ENCODE measurements around the gene SPIB.
"Not testable (repeated sequence)": the region's sequence is repeated elsewhere in the genome, so short reads cannot be mapped to it uniquely, and the experiment has no call there.

The SPIB gene

DNA sequence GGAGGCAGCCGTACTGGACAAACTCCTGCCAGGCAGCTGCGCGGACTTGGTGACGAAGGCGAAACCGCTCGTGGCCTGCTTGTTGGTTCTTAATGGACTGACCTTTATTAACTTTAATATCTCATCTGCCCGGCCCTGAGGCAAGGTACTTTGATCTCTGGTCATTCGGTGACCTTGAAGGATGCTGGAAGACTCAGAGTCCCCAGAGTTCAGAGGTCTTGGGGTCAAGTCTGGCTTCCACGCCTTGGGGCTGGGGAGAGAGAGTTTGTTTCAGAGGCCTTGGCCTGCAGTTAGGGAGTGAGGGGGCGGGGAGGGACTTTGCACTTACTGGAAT lies 47.9 kb downstream of the SPIB start:
- TF ChIP-seq, protein P1, sequence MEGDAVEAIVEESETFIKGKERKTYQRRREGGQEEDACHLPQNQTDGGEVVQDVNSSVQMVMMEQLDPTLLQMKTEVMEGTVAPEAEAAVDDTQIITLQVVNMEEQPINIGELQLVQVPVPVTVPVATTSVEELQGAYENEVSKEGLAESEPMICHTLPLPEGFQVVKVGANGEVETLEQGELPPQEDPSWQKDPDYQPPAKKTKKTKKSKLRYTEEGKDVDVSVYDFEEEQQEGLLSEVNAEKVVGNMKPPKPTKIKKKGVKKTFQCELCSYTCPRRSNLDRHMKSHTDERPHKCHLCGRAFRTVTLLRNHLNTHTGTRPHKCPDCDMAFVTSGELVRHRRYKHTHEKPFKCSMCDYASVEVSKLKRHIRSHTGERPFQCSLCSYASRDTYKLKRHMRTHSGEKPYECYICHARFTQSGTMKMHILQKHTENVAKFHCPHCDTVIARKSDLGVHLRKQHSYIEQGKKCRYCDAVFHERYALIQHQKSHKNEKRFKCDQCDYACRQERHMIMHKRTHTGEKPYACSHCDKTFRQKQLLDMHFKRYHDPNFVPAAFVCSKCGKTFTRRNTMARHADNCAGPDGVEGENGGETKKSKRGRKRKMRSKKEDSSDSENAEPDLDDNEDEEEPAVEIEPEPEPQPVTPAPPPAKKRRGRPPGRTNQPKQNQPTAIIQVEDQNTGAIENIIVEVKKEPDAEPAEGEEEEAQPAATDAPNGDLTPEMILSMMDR (conservative IDR thresholded peaks at IDR 0.05): no peak
- H3K27ac ChIP-seq: no peak overlapping the region

- H3K27ac ChIP-seq: no peak overlapping the region
- TF ChIP-seq, protein P1 (conservative IDR thresholded peaks at IDR 0.05): no peak
Observed at GRCh38 chr19:50467566-50467965, 48.8 kb downstream of the SPIB start.

DNA sequence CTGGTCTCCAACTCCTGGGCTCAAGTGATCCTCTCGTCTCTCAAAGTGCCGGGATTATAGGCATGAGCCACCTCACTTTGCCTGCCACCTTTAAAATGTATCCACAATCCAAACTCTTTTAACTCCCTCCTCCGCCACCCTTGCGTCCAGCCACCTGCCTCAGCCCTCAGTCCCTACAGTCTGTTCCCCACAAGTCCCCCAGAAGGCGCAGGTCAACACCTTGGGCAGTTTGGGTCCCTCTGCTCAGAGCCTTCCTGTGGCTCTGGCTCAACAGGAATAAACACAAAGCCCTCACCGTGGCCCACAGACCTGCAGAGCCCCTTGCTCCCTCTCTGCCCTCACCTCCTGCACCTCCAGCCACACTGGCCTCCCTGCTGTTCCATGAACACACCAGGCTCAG lies 50.1 kb downstream of the SPIB start:
- TF ChIP-seq, protein P1 (conservative IDR thresholded peaks at IDR 0.05): no peak

GRCh38 chr19:50473336-50473735 lies 54.6 kb downstream of the SPIB start:
- not testable (repeated sequence) for H3K27ac ChIP-seq

More for the DNA sequence above, 50.1 kb downstream of the SPIB start:
- H3K27ac ChIP-seq: no peak overlapping the region

- TF ChIP-seq, protein P1 (conservative IDR thresholded peaks at IDR 0.05): no peak
- H3K27ac ChIP-seq: no peak overlapping the region
Observed at GRCh38 chr19:50475101-50475568, 56.4 kb downstream of the SPIB start.

GRCh38 chr19:50475736-50476223 lies 57.0 kb downstream of the SPIB start:
- peak overlapping the region; percentile 96 for H3K27ac ChIP-seq
- TF ChIP-seq, protein P1 (conservative IDR thresholded peaks at IDR 0.05): no peak

- TF ChIP-seq, protein P1 (conservative IDR thresholded peaks at IDR 0.05): no peak
- peak within 1 kb of the TSS; percentile 96 for H3K27ac ChIP-seq
Observed at GRCh38 chr19:50476224-50476906, 57.6 kb downstream of the SPIB start, which contains the start of the genes EMC10 and GARIN5A. EMC10 (plus strand) TSS chr19:50476507; CDS start chr19:50476545, 38 bp downstream. GARIN5A (minus strand) TSS chr19:50476848; CDS start chr19:50476388, 460 bp downstream.

DNA sequence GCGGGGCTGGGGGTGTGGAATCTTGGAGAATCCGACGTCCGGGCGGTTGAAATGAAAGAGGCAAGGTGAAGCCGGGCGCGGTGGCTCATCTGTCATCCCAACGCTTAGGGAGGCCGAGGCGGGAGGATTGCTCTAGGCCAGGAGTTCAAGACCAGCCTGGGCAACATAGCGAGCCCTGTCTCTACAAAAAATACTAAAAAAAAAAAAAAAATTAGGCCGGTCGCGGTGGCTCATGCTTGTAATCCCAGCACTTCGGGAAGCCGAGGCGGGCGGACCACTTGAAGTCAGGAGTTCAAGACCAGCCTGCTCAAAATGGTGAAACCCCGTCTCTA lies 58.1 kb downstream of the SPIB start:
- peak overlapping the region; percentile 96 for H3K27ac ChIP-seq
- TF ChIP-seq, protein P1 (conservative IDR thresholded peaks at IDR 0.05): no peak

Data from VCaP (cell line).